GM12878 (cell line): ENCODE data around the gene TMEM127.

Experiments used
- CEBPB ChIP-seq, 2 experiments: fragments of 150-350 bp in 1 of 2; IDR thresholded peaks; 2 replicates each; pipeline ENCODE4 v1.6.1; 2012 to 2014; ENCODE audit warnings: low read depth in 2 of 2, low read length in 2 of 2, borderline replicate concordance in 1 of 2, inconsistent platforms in 1 of 2
- CHD2 ChIP-seq: IDR thresholded peaks from 2 replicates; pipeline ENCODE4 v1.6.1; 2011; ENCODE audit warnings: low read depth, low read length, improper control_type of control experiment, borderline replicate concordance
- CREB1 ChIP-seq: IDR thresholded peaks from 2 replicates; pipeline ENCODE4 v1.6.1; 2012; ENCODE audit warnings: low read depth, mild to moderate bottlenecking, inconsistent platforms
- CTCF ChIP-seq, 3 experiments: IDR thresholded peaks in 2 of 3; conservative IDR thresholded peaks in 1 of 3; 2 replicates each; pipeline ENCODE4 v1.5.1; 2011; ENCODE audit warnings: low read depth in 3 of 3, low read length in 3 of 3, mild to moderate bottlenecking in 3 of 3, control low read depth in 2 of 3, moderate library complexity in 2 of 3, inconsistent platforms in 1 of 3, mixed read lengths in 1 of 3; ENCODE audit not compliant: control insufficient read depth in 2 of 3, insufficient read depth in 1 of 3; ENCODE audit errors: extremely low read depth in 1 of 3
- EP300 ChIP-seq, 2 experiments: fragments of 150-350 bp in 1 of 2; IDR thresholded peaks; 2 replicates each; pipeline ENCODE4 v1.6.1; 2011 to 2012; ENCODE audit warnings: low read depth in 2 of 2, low read length in 2 of 2, borderline replicate concordance in 1 of 2, improper control_type of control experiment in 1 of 2, inconsistent platforms in 1 of 2; ENCODE audit not compliant: control insufficient read depth in 1 of 2
- EZH2 ChIP-seq: IDR thresholded peaks from 2 replicates; pipeline ENCODE4 v1.6.1; 2012; ENCODE audit warnings: low read depth, mild to moderate bottlenecking, control low read depth, inconsistent platforms, low read length, borderline replicate concordance; ENCODE audit not compliant: control insufficient read depth
- GABPA ChIP-seq: IDR thresholded peaks from 2 replicates; pipeline ENCODE4 v1.6.1; 2014; ENCODE audit warnings: antibody characterized with exemption, low read depth, mild to moderate bottlenecking, inconsistent platforms
- JUND ChIP-seq: IDR thresholded peaks from 2 replicates; pipeline ENCODE4 v1.6.1; 2012; ENCODE audit warnings: low read depth, mild to moderate bottlenecking, low read length, improper control_type of control experiment, moderate library complexity
- POLR2A ChIP-seq: IDR thresholded peaks from 2 replicates; pipeline ENCODE4 v1.6.1; 2011; ENCODE audit warnings: low read depth, mild to moderate bottlenecking, low read length
- RAD21 ChIP-seq: IDR thresholded peaks from 2 replicates; pipeline ENCODE4 v1.6.1; 2011; ENCODE audit warnings: mild to moderate bottlenecking, low read depth, low read length, moderate library complexity; ENCODE audit not compliant: insufficient read depth
- RCOR1 ChIP-seq: conservative IDR thresholded peaks from 2 replicates; pipeline ENCODE4 v1.6.1; 2012; ENCODE audit warnings: low read depth, low read length, improper control_type of control experiment
- ZNF622 ChIP-seq: fragments of 450-650 bp; IDR thresholded peaks from 2 replicates; pipeline ENCODE4 v1.6.1; 2017; ENCODE audit warnings: mild to moderate bottlenecking, inconsistent platforms
- TF ChIP-seq, protein P1 (sequence below): fragments of 450-650 bp; formaldehyde crosslinking; IDR thresholded peaks from 2 replicates; pipeline ENCODE4 v1.4.0; 2020; ENCODE audit warnings: mild to moderate bottlenecking, moderate library complexity

GRCh38 chr2:96212339-96212738, 53.5 kb downstream of the TMEM127 start:
- no peak for TF ChIP-seq ZNF622
- no peak for TF ChIP-seq JUND
- no peak for TF ChIP-seq CREB1
- TF ChIP-seq CTCF (IDR thresholded peaks at IDR 0.05 in 2 of 3, conservative IDR thresholded peaks at IDR 0.05 in 1 of 3; ENCODE audit: control insufficient read depth in 2 of 3, extremely low read depth in 1 of 3, insufficient read depth in 1 of 3, low read depth in 3 of 3, low read length in 3 of 3) = no peak
- no peak for TF ChIP-seq POLR2A
- TF ChIP-seq, protein P1, sequence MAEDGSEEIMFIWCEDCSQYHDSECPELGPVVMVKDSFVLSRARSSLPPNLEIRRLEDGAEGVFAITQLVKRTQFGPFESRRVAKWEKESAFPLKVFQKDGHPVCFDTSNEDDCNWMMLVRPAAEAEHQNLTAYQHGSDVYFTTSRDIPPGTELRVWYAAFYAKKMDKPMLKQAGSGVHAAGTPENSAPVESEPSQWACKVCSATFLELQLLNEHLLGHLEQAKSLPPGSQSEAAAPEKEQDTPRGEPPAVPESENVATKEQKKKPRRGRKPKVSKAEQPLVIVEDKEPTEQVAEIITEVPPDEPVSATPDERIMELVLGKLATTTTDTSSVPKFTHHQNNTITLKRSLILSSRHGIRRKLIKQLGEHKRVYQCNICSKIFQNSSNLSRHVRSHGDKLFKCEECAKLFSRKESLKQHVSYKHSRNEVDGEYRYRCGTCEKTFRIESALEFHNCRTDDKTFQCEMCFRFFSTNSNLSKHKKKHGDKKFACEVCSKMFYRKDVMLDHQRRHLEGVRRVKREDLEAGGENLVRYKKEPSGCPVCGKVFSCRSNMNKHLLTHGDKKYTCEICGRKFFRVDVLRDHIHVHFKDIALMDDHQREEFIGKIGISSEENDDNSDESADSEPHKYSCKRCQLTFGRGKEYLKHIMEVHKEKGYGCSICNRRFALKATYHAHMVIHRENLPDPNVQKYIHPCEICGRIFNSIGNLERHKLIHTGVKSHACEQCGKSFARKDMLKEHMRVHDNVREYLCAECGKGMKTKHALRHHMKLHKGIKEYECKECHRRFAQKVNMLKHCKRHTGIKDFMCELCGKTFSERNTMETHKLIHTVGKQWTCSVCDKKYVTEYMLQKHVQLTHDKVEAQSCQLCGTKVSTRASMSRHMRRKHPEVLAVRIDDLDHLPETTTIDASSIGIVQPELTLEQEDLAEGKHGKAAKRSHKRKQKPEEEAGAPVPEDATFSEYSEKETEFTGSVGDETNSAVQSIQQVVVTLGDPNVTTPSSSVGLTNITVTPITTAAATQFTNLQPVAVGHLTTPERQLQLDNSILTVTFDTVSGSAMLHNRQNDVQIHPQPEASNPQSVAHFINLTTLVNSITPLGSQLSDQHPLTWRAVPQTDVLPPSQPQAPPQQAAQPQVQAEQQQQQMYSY (CRISPR knock-in tag) = no peak
- no peak for TF ChIP-seq CEBPB (IDR thresholded peaks at IDR 0.05; ENCODE audit: borderline replicate concordance in 1 of 2, low read depth in 2 of 2, low read length in 2 of 2)
- no peak for TF ChIP-seq GABPA
- no peak for TF ChIP-seq EZH2
- TF ChIP-seq RCOR1 = no peak
- TF ChIP-seq CHD2 = no peak
- no peak for TF ChIP-seq EP300 (IDR thresholded peaks at IDR 0.05; ENCODE audit: borderline replicate concordance in 1 of 2, control insufficient read depth in 1 of 2, low read depth in 2 of 2, low read length in 2 of 2)
- no peak for TF ChIP-seq RAD21
